NCI-H226 (cell line): Measurements from ENCODE around the gene TLR7.

Experiments used
- DNase-seq: peaks from one replicate; pipeline ENCODE4 v3.0.0-alpha.2; 2015

TLR7 gene

GRCh38 chrX:12891915-12892506 lies 25.1 kb downstream of the TLR7 start:
- no peak for DNase-seq

DNA sequence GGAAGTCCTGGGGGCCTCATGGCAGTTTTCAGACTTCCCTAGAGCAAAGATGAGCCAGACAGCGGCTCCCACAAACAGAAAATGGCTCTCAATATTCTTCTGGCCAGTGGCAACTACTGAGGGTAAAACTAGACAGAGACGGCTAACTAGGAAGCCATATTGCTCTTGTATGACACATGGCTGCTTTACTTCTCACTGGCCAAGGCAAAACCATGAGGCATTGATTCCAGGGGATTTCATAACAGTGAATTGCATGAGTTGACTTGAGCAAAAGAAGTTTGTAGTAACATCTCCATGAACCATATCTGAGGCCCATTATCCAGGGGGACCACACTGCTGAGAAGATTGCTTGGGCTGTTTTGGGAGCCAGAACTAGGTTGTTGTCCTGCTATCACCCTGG lies 25.8 kb downstream of the TLR7 start:
- no peak for DNase-seq

- no peak for DNase-seq
These were observed 27.5 kb downstream of the TLR7 start for GRCh38 chrX:12894074-12895030.

- peak; percentile 4 for DNase-seq
These were observed 29.0 kb downstream of the TLR7 start for GRCh38 chrX:12895866-12896265.

GRCh38 chrX:12896935-12897334 lies 30.1 kb downstream of the TLR7 start:
- DNase-seq: no peak

GRCh38 chrX:12898073-12898472 lies 31.2 kb downstream of the TLR7 start:
- DNase-seq: no peak

GRCh38 chrX:12899506-12899905 lies 32.6 kb downstream of the TLR7 start:
- no peak for DNase-seq

DNA sequence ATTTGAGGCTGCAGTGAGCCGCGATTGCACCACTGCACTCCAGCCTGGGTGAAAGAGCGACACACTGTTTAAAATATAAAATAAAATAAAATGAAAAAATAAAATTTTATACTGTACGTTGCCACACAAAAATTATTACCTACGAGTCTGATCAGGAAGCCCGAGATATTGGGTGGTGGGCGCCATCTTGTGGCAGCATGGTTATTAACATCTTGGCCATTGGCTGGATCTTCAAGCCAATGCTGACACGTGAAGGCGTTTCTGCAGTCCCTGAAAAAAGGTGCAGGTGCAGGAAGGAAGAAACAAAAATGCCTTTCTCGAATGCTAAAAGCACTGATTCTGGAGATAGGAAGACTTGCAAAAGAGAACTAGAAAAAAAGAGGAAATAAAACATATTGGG lies 34.6 kb downstream of the TLR7 start:
- no peak for DNase-seq

DNA sequence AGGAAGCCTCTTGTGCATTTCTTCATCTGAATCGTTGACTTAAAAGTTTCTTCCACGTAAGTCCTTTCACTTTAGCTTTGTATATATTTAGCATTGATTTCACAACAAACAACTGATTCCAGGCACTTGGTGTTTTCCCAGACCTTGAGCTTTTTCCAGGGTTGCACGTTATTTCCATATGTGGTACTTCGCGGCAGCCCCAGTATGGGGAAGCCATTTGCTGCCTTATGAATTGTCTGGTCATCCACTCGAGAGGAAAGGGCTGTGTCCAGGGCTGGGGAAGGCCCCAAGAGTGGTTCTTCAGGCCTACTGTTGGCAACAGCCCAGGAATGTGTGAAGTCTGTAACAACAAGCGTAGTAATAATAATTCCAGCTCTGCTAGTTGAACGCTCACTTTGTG lies 36.8 kb downstream of the TLR7 start:
- no peak for DNase-seq

GRCh38 chrX:12906046-12906761 lies 39.3 kb downstream of the TLR7 start, which contains the start of gene TLR8:
Gene TLR8 (plus strand): TSS chrX:12906620. CDS start chrX:12906707, 87 bp downstream.
- no peak for DNase-seq

- no peak for DNase-seq
These were observed 43.7 kb downstream of the TLR7 start for GRCh38 chrX:12910423-12911121.

DNA sequence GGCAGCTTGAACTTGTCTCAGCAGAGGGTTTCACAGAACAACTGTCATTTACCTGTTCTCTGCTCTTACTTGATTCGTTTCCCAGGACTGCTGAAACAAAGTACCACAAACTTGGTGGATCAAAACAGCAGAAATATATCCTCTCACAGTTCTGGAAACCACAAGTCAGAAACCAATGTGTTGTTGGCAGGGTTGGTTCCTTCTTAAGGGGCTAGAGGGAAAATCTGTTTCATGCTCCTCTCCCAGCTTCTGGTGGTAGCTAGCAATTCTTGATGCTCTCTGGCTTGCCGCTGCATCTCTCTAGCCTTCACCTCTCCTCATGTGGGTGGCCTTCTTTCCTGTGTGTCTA lies 44.2 kb downstream of the TLR7 start:
- DNase-seq: no peak

GRCh38 chrX:12912791-12913482 lies 46.1 kb downstream of the TLR7 start:
- DNase-seq: no peak

GRCh38 chrX:12917753-12918152 lies 50.9 kb downstream of the TLR7 start:
- no peak for DNase-seq

DNA sequence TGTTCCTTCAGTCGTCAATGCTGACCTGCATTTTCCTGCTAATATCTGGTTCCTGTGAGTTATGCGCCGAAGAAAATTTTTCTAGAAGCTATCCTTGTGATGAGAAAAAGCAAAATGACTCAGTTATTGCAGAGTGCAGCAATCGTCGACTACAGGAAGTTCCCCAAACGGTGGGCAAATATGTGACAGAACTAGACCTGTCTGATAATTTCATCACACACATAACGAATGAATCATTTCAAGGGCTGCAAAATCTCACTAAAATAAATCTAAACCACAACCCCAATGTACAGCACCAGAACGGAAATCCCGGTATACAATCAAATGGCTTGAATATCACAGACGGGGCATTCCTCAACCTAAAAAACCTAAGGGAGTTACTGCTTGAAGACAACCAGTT lies 52.2 kb downstream of the TLR7 start:
- DNase-seq: no peak

DNA sequence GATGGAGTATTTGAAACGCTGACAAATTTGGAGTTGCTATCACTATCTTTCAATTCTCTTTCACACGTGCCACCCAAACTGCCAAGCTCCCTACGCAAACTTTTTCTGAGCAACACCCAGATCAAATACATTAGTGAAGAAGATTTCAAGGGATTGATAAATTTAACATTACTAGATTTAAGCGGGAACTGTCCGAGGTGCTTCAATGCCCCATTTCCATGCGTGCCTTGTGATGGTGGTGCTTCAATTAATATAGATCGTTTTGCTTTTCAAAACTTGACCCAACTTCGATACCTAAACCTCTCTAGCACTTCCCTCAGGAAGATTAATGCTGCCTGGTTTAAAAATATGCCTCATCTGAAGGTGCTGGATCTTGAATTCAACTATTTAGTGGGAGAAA lies 52.7 kb downstream of the TLR7 start:
- DNase-seq: no peak

DNA sequence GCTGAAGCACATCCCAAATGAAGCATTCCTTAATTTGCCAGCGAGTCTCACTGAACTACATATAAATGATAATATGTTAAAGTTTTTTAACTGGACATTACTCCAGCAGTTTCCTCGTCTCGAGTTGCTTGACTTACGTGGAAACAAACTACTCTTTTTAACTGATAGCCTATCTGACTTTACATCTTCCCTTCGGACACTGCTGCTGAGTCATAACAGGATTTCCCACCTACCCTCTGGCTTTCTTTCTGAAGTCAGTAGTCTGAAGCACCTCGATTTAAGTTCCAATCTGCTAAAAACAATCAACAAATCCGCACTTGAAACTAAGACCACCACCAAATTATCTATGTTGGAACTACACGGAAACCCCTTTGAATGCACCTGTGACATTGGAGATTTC lies 54.1 kb downstream of the TLR7 start:
- DNase-seq: no peak

DNA sequence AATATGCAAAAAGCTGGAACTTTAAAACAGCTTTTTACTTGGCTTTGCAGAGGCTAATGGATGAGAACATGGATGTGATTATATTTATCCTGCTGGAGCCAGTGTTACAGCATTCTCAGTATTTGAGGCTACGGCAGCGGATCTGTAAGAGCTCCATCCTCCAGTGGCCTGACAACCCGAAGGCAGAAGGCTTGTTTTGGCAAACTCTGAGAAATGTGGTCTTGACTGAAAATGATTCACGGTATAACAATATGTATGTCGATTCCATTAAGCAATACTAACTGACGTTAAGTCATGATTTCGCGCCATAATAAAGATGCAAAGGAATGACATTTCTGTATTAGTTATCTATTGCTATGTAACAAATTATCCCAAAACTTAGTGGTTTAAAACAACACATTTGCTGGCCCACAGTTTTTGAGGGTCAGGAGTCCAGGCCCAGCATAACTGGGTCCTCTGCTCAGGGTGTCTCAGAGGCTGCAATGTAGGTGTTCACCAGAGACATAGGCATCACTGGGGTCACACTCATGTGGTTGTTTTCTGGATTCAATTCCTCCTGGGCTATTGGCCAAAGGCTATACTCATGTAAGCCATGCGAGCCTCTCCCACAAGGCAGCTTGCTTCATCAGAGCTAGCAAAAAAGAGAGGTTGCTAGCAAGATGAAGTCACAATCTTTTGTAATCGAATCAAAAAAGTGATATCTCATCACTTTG lies 55.2 kb downstream of the TLR7 start:
- no peak for DNase-seq

DNA sequence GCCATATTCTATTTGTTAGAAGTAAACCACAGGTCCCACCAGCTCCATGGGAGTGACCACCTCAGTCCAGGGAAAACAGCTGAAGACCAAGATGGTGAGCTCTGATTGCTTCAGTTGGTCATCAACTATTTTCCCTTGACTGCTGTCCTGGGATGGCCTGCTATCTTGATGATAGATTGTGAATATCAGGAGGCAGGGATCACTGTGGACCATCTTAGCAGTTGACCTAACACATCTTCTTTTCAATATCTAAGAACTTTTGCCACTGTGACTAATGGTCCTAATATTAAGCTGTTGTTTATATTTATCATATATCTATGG lies 55.7 kb downstream of the TLR7 start:
- DNase-seq: no peak

DNA sequence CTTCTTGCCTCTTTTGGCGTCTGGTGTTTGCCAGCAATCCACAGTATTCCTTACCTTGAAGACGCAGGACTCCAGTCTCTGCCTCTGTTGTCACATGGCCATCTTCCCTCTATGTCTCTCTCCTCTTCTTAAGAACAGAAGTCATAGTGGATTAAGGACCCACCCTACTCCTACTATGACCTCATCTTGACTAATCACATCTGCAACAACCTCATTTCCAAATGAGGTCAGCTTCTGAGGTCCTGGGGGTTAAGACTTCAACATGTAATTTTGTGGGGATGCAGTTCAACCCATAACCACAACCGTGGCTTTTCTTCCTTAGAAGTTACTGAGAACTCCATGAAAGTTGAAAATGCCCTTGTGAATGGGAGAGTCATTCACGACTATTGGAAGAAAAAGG lies 62.8 kb downstream of the TLR7 start:
- DNase-seq: no peak

DNA sequence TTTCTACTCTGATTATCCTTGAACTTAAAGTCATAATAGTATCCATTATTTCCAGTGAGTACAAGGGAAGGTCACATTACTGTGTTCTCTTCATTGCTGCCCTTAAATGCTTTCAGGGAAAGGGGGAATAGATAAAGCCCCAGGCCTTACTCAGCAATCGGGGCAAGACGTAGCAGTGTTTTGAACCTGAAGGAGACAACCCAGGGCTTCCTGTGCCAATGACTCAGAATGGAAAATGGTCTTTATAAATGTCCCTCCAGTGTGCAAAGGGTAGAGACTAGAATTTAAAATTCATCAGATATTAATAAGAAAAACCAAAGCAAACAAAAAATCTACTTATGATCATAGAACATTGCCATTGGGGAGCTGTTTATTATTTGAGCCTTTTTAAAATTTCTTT lies 63.3 kb downstream of the TLR7 start:
- DNase-seq: no peak

- DNase-seq: no peak
These were observed 65.4 kb downstream of the TLR7 start for GRCh38 chrX:12932244-12932643.
